ENCODE results near the gene ZMYM5.
"Not testable (repeated sequence)": the region's sequence is repeated elsewhere in the genome, so short reads cannot be mapped to it uniquely, and the experiment has no call there.

Gene ZMYM5

GRCh38 chr13:19862481-19863313, 752 bp downstream of the ZMYM5 start:
- Histone ChIP-seq H2BK120ac (ENCODE audit: low read depth, low read length) (no peak overlapping the region), H3K4me2 (ENCODE audit: insufficient read depth, low read length, poor library complexity, severe bottlenecking) (peak overlapping the region; percentile 89), H3K36me3 (replicated peaks in 1 of 2; ENCODE audit: control insufficient read depth in 2 of 2, insufficient read depth in 2 of 2, low read length in 2 of 2) (peaks cover 2 to 33% of the 10 kb centered on the region in 2 donors), H2BK5ac (ENCODE audit: low read length) (peak overlapping the region; percentile 22), H3K9me3 (replicated peaks in 1 of 2; ENCODE audit: control insufficient read depth in 2 of 2, insufficient read depth in 1 of 2, low read depth in 1 of 2, low read length in 2 of 2) (peaks cover 0 to 13% of the 10 kb centered on the region in 2 donors), H3K18ac (ENCODE audit: low read length) (peak overlapping the region; percentile 95), H2AFZ (ENCODE audit: low read length) (peak overlapping the region; percentile 95), H3K14ac (ENCODE audit: low read length) (peak overlapping the region; percentile 56), H3K27ac (replicated peaks; ENCODE audit: low read length) (peak overlapping the region; percentile 98), H2BK15ac (ENCODE audit: low read length) (peak overlapping the region; percentile 58), H3K4me3 (ENCODE audit: low read length in 2 of 2) (peak overlapping the region; percentile 71 to 98), H3K4me1 (ENCODE audit: control insufficient read depth in 2 of 2, insufficient read depth in 1 of 2, low read depth in 1 of 2, low read length in 2 of 2) (peaks cover 5% of the 10 kb centered on the region in 2 donors), H4K8ac (ENCODE audit: low read depth, low read length) (no peak overlapping the region), H3K27me3 (ENCODE audit: control insufficient read depth in 3 of 3, insufficient read depth in 3 of 3, low read depth in 1 of 3, low read length in 3 of 3) (no peaks in the 10 kb centered on the region), H3K4ac (ENCODE audit: low read length) (no peak overlapping the region), H3K79me1 (ENCODE audit: low read depth, low read length) (peaks cover 6% of the 10 kb centered on the region), H3K9ac (ENCODE audit: low read depth, low read length, poor library complexity) (peak overlapping the region; percentile 96), H4K91ac (ENCODE audit: low read depth, low read length, poor library complexity) (peak overlapping the region; percentile 72), H3K23ac (ENCODE audit: low read depth, low read length, poor library complexity) (peak overlapping the region; percentile 93), H2BK12ac (ENCODE audit: low read length) (no peak overlapping the region), H2AK5ac (ENCODE audit: low read depth, low read length) (peak overlapping the region; percentile 70)
- WGBS, 2 donors (ENCODE audit: extremely low coverage in 2 of 2, insufficient read length in 2 of 2, insufficient replicate concordance in 1 of 2), result no CpG with 5 or more reads among the region's 66 CpGs
- DNase-seq (ENCODE audit: low spot score), result peak; percentile 24

- H3K79me1 ChIP-seq (ENCODE audit: low read depth, low read length), result peaks cover 7% of the 10 kb centered on the region
- no peak overlapping the region for H2AFZ ChIP-seq (ENCODE audit: low read length)
- no peak overlapping the region for H2BK12ac ChIP-seq (ENCODE audit: low read length)
- H2BK120ac ChIP-seq (ENCODE audit: low read depth, low read length), result no peak overlapping the region
- H3K27me3 ChIP-seq (ENCODE audit: control insufficient read depth in 3 of 3, insufficient read depth in 3 of 3, low read depth in 1 of 3, low read length in 3 of 3), result no peaks in the 10 kb centered on the region
- no peak overlapping the region for H3K23ac ChIP-seq (ENCODE audit: low read depth, low read length, poor library complexity)
- no peak overlapping the region for H4K8ac ChIP-seq (ENCODE audit: low read depth, low read length)
- H3K36me3 ChIP-seq (replicated peaks in 1 of 2; ENCODE audit: control insufficient read depth in 2 of 2, insufficient read depth in 2 of 2, low read length in 2 of 2), result peaks cover 5 to 41% of the 10 kb centered on the region in 2 donors
- no peak overlapping the region for H3K9ac ChIP-seq (ENCODE audit: low read depth, low read length, poor library complexity)
- H3K9me3 ChIP-seq (replicated peaks in 1 of 2; ENCODE audit: control insufficient read depth in 2 of 2, insufficient read depth in 1 of 2, low read depth in 1 of 2, low read length in 2 of 2), result peaks cover 0 to 21% of the 10 kb centered on the region in 2 donors
- no CpG with 5 or more reads among the region's 4 CpGs for WGBS, 2 donors (ENCODE audit: extremely low coverage in 2 of 2, insufficient read length in 2 of 2, insufficient replicate concordance in 1 of 2)
- no peak overlapping the region for H2BK15ac ChIP-seq (ENCODE audit: low read length)
- H3K4me3 ChIP-seq (ENCODE audit: low read length in 2 of 2), result peak overlapping the region in 1 of 2 donors; percentile 71
- H3K4me1 ChIP-seq (ENCODE audit: control insufficient read depth in 2 of 2, insufficient read depth in 1 of 2, low read depth in 1 of 2, low read length in 2 of 2), result peaks cover 5% of the 10 kb centered on the region in 2 donors
- DNase-seq (ENCODE audit: low spot score), result no peak
- H4K91ac ChIP-seq (ENCODE audit: low read depth, low read length, poor library complexity), result no peak overlapping the region
- H3K14ac ChIP-seq (ENCODE audit: low read length), result no peak overlapping the region
- H2BK5ac ChIP-seq (ENCODE audit: low read length), result no peak overlapping the region
- peak overlapping the region; percentile 89 for H3K4me2 ChIP-seq (ENCODE audit: insufficient read depth, low read length, poor library complexity, severe bottlenecking)
- no peak overlapping the region for H3K4ac ChIP-seq (ENCODE audit: low read length)
- H3K18ac ChIP-seq (ENCODE audit: low read length), result no peak overlapping the region
- no peak overlapping the region for H3K27ac ChIP-seq (replicated peaks; ENCODE audit: low read length)
- no peak overlapping the region for H2AK5ac ChIP-seq (ENCODE audit: low read depth, low read length)
These were observed 1.7 kb downstream of the ZMYM5 start for GRCh38 chr13:19861762-19862161.

GRCh38 chr13:19860884-19861655, 2.4 kb downstream of the ZMYM5 start:
- H3K9ac ChIP-seq (ENCODE audit: low read depth, low read length, poor library complexity), result no peak overlapping the region
- H3K23ac ChIP-seq (ENCODE audit: low read depth, low read length, poor library complexity), result no peak overlapping the region
- peaks cover 5 to 47% of the 10 kb centered on the region in 2 donors for H3K36me3 ChIP-seq (replicated peaks in 1 of 2; ENCODE audit: control insufficient read depth in 2 of 2, insufficient read depth in 2 of 2, low read length in 2 of 2)
- no peak overlapping the region for H2BK120ac ChIP-seq (ENCODE audit: low read depth, low read length)
- no peak overlapping the region for H4K91ac ChIP-seq (ENCODE audit: low read depth, low read length, poor library complexity)
- peaks cover 5% of the 10 kb centered on the region in 2 donors for H3K4me1 ChIP-seq (ENCODE audit: control insufficient read depth in 2 of 2, insufficient read depth in 1 of 2, low read depth in 1 of 2, low read length in 2 of 2)
- H3K4me3 ChIP-seq (ENCODE audit: low read length in 2 of 2), result peak overlapping the region in 1 of 2 donors; percentile 71
- no peak overlapping the region for H2BK15ac ChIP-seq (ENCODE audit: low read length)
- H4K8ac ChIP-seq (ENCODE audit: low read depth, low read length), result peak overlapping the region; percentile 17
- peak; percentile 15 for DNase-seq (ENCODE audit: low spot score)
- peaks cover 7% of the 10 kb centered on the region for H3K79me1 ChIP-seq (ENCODE audit: low read depth, low read length)
- H3K4me2 ChIP-seq (ENCODE audit: insufficient read depth, low read length, poor library complexity, severe bottlenecking), result peak overlapping the region; percentile 18
- H3K27me3 ChIP-seq (ENCODE audit: control insufficient read depth in 3 of 3, insufficient read depth in 3 of 3, low read depth in 1 of 3, low read length in 3 of 3), result no peaks in the 10 kb centered on the region
- no peak overlapping the region for H2BK12ac ChIP-seq (ENCODE audit: low read length)
- no peak overlapping the region for H3K18ac ChIP-seq (ENCODE audit: low read length)
- no peak overlapping the region for H2BK5ac ChIP-seq (ENCODE audit: low read length)
- WGBS, 2 donors (ENCODE audit: extremely low coverage in 2 of 2, insufficient read length in 2 of 2, insufficient replicate concordance in 1 of 2), result no CpG with 5 or more reads among the region's 4 CpGs
- no peak overlapping the region for H3K4ac ChIP-seq (ENCODE audit: low read length)
- no peak overlapping the region for H3K14ac ChIP-seq (ENCODE audit: low read length)
- H2AFZ ChIP-seq (ENCODE audit: low read length), result no peak overlapping the region
- H2AK5ac ChIP-seq (ENCODE audit: low read depth, low read length), result no peak overlapping the region
- peaks cover 0 to 21% of the 10 kb centered on the region in 2 donors for H3K9me3 ChIP-seq (replicated peaks in 1 of 2; ENCODE audit: control insufficient read depth in 2 of 2, insufficient read depth in 1 of 2, low read depth in 1 of 2, low read length in 2 of 2)
- no peak overlapping the region for H3K27ac ChIP-seq (replicated peaks; ENCODE audit: low read length)

- not testable (repeated sequence) for H3K4ac ChIP-seq (ENCODE audit: low read length); DNase-seq (ENCODE audit: low spot score); H3K9ac ChIP-seq (ENCODE audit: low read depth, low read length, poor library complexity); H3K4me2 ChIP-seq (ENCODE audit: insufficient read depth, low read length, poor library complexity, severe bottlenecking); H2AK5ac ChIP-seq (ENCODE audit: low read depth, low read length); H2BK15ac ChIP-seq (ENCODE audit: low read length); H3K23ac ChIP-seq (ENCODE audit: low read depth, low read length, poor library complexity); H3K79me1 ChIP-seq (ENCODE audit: low read depth, low read length); H2AFZ ChIP-seq (ENCODE audit: low read length); H3K4me1 ChIP-seq (ENCODE audit: control insufficient read depth in 2 of 2, insufficient read depth in 1 of 2, low read depth in 1 of 2, low read length in 2 of 2); H3K18ac ChIP-seq (ENCODE audit: low read length); H2BK120ac ChIP-seq (ENCODE audit: low read depth, low read length); H4K91ac ChIP-seq (ENCODE audit: low read depth, low read length, poor library complexity); H2BK12ac ChIP-seq (ENCODE audit: low read length); H4K8ac ChIP-seq (ENCODE audit: low read depth, low read length); H3K27me3 ChIP-seq (ENCODE audit: control insufficient read depth in 3 of 3, insufficient read depth in 3 of 3, low read depth in 1 of 3, low read length in 3 of 3); H3K14ac ChIP-seq (ENCODE audit: low read length); H2BK5ac ChIP-seq (ENCODE audit: low read length); H3K4me3 ChIP-seq (ENCODE audit: low read length in 2 of 2); H3K27ac ChIP-seq (replicated peaks; ENCODE audit: low read length)
- WGBS, 2 donors (ENCODE audit: extremely low coverage in 2 of 2, insufficient read length in 2 of 2, insufficient replicate concordance in 1 of 2), result no CpG with 5 or more reads among the region's 2 CpGs
- H3K36me3 ChIP-seq (replicated peaks in 1 of 2; ENCODE audit: control insufficient read depth in 2 of 2, insufficient read depth in 2 of 2, low read length in 2 of 2), result peaks cover 5 to 72% of the 10 kb centered on the region in 2 donors
- H3K9me3 ChIP-seq (replicated peaks in 1 of 2; ENCODE audit: control insufficient read depth in 2 of 2, insufficient read depth in 1 of 2, low read depth in 1 of 2, low read length in 2 of 2), result peaks cover 0 to 21% of the 10 kb centered on the region in 2 donors
These were observed 5.8 kb downstream of the ZMYM5 start for GRCh38 chr13:19857637-19858036.
